Neural crest cell (in vitro differentiated cells): ENCODE measurements around the gene PRODH. TPM values are rescaled to one million over a fixed set of nuclear protein-coding genes. Genes with fewer than 3 reads are reported as not detected.

Source experiments
- DNase-seq: peaks from one replicate; pipeline ENCODE4 v3.0.0; 2021; ENCODE audit warnings: low read depth, mixed read lengths, low spot score
- H3K27ac Mint-ChIP-seq: one replicate; pipeline ENCODE4 v1.8.0; 2021; ENCODE audit warnings: mild to moderate bottlenecking, mixed read lengths; ENCODE audit not compliant: unreplicated experiment
- H3K27me3 Mint-ChIP-seq: 2 replicates; pipeline ENCODE4 v1.8.0; 2021; ENCODE audit warnings: low read depth, mild to moderate bottlenecking, mixed read lengths
- H3K36me3 Mint-ChIP-seq: 2 replicates; pipeline ENCODE4 v1.8.0; 2021; ENCODE audit warnings: low read depth, mild to moderate bottlenecking, mixed read lengths
- H3K4me1 Mint-ChIP-seq: 2 replicates; pipeline ENCODE4 v1.8.0; 2021; ENCODE audit warnings: mixed read lengths
- H3K4me3 Mint-ChIP-seq: one replicate; pipeline ENCODE4 v1.8.0; 2021; ENCODE audit warnings: mild to moderate bottlenecking, mixed read lengths
- H3K9me3 Mint-ChIP-seq: 2 replicates; pipeline ENCODE4 v1.8.0; 2021; ENCODE audit warnings: mixed read lengths
- CTCF ChIP-seq: fragments of 200-600 bp; sonication (generic); conservative IDR thresholded peaks from 2 replicates; pipeline ENCODE4 v1.5.0; 2021; ENCODE audit warnings: antibody characterized with exemption, mild to moderate bottlenecking
- long read RNA-seq: library from polyadenylated mRNA; unstranded; transcript quantifications from one replicate; pipeline ENCODE4 v2.0.0, GENCODE V29; 2020
- total RNA-seq: library from RNA; stranded (reverse); gene quantifications from 2 replicates; pipeline ENCODE4 v1.2.1, GENCODE V29; 2021

The PRODH gene, protein sequence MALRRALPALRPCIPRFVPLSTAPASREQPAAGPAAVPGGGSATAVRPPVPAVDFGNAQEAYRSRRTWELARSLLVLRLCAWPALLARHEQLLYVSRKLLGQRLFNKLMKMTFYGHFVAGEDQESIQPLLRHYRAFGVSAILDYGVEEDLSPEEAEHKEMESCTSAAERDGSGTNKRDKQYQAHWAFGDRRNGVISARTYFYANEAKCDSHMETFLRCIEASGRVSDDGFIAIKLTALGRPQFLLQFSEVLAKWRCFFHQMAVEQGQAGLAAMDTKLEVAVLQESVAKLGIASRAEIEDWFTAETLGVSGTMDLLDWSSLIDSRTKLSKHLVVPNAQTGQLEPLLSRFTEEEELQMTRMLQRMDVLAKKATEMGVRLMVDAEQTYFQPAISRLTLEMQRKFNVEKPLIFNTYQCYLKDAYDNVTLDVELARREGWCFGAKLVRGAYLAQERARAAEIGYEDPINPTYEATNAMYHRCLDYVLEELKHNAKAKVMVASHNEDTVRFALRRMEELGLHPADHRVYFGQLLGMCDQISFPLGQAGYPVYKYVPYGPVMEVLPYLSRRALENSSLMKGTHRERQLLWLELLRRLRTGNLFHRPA
- 0.09 and 1.3 TPM in 2 replicates for total RNA-seq
- long read RNA-seq = 0 reads

- DNase-seq = no peak
- no peaks in the 10 kb centered on the region for H3K4me1 Mint-ChIP-seq
- H3K36me3 Mint-ChIP-seq = no peaks in the 10 kb centered on the region
- no peak within 1 kb of the TSS for H3K27ac Mint-ChIP-seq
- TF ChIP-seq CTCF = no peak
- no peaks in the 10 kb centered on the region for H3K27me3 Mint-ChIP-seq
- H3K9me3 Mint-ChIP-seq = no peaks in the 10 kb centered on the region
- H3K4me3 Mint-ChIP-seq = no peak within 1 kb of the TSS
Observed at GRCh38 chr22:18935889-18936529, at the start of gene PRODH. TSS of gene PRODH (minus strand) at chr22:18936293. CDS start at chr22:18936287, 6 bp downstream.

- no peak for DNase-seq
- no peak for TF ChIP-seq CTCF
Observed at GRCh38 chr22:18985780-18986179, 49.7 kb upstream of the PRODH start.

GRCh38 chr22:18984564-18984963, 48.5 kb upstream of the PRODH start:
- Mint-ChIP-seq H3K9me3 (peaks cover 2% of the 10 kb centered on the region), H3K4me3 (no peak overlapping the region), H3K27me3 (no peaks in the 10 kb centered on the region), H3K4me1 (no peaks in the 10 kb centered on the region), H3K27ac (no peak overlapping the region), H3K36me3 (peaks cover 6% of the 10 kb centered on the region)
- DNase-seq = no peak
- TF ChIP-seq CTCF = no peak

More at GRCh38 chr22:18985780-18986179, 49.7 kb upstream of the PRODH start:
- Mint-ChIP-seq H3K36me3 (no peaks in the 10 kb centered on the region), H3K4me3 (no peak overlapping the region), H3K4me1 (no peaks in the 10 kb centered on the region), H3K27me3 (no peaks in the 10 kb centered on the region), H3K9me3 (peaks cover under 1% of the 10 kb centered on the region), H3K27ac (no peak overlapping the region)

- H3K27me3 Mint-ChIP-seq = no peaks in the 10 kb centered on the region
- peaks cover 2% of the 10 kb centered on the region for H3K9me3 Mint-ChIP-seq
- no peak for TF ChIP-seq CTCF
- H3K27ac Mint-ChIP-seq = no peak overlapping the region
- H3K4me1 Mint-ChIP-seq = no peaks in the 10 kb centered on the region
- H3K36me3 Mint-ChIP-seq = peaks cover 12% of the 10 kb centered on the region
- H3K4me3 Mint-ChIP-seq = no peak overlapping the region
- no peak for DNase-seq
Observed at GRCh38 chr22:18983120-18983651, 47.1 kb upstream of the PRODH start.

DNA sequence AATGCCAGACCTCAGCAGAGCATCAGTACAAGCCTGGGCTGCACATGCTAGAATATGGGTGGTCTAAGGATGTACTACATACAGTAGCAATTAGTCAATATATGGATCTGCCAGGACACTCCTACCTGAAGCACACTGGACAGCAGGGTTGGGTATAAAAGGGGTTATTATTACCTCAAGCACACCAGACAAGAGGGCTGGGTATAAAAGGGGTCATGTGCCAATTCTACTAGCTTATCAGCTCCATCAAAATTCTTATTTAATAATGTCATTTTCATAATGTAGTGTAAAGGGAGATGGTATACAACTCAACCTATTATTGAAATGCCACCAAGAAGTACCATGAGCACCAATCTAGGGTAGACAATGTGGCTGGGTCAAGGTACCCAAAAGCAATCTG, 44.7 kb upstream of the PRODH start:
- peaks cover 15% of the 10 kb centered on the region for H3K36me3 Mint-ChIP-seq
- H3K4me3 Mint-ChIP-seq = no peak overlapping the region
- no peaks in the 10 kb centered on the region for H3K27me3 Mint-ChIP-seq
- TF ChIP-seq CTCF = no peak
- H3K4me1 Mint-ChIP-seq = no peaks in the 10 kb centered on the region
- no peak overlapping the region for H3K27ac Mint-ChIP-seq
- H3K9me3 Mint-ChIP-seq = peaks cover 2% of the 10 kb centered on the region
- no peak for DNase-seq
